MM.1S (cell line): Measurements from ENCODE around the gene ARHGAP44.

ENCODE experiments used
- DNase-seq: peaks from one replicate; pipeline ENCODE4 v3.0.0-alpha.2; 2015
- H2AFZ ChIP-seq: fragments of 300-600 bp; sonication (generic); 2 replicates; pipeline ENCODE4 v1.6.0; 2016; ENCODE audit warnings: antibody characterized with exemption, low read length
- H3F3A ChIP-seq: fragments of 300-600 bp; sonication (generic); 2 replicates; pipeline ENCODE4 v1.6.1; 2016; ENCODE audit warnings: mild to moderate bottlenecking, antibody characterized with exemption, low read length, moderate library complexity, mixed read lengths; ENCODE audit not compliant: insufficient read depth
- H3K27ac ChIP-seq: fragments of 300-600 bp; sonication (generic); 2 replicates; pipeline ENCODE4 v1.5.1; 2016; ENCODE audit warnings: mild to moderate bottlenecking, low read length
- H3K27me3 ChIP-seq: fragments of 300-600 bp; sonication (generic); replicated peaks from 2 replicates; pipeline ENCODE4 v1.6.0; 2016; ENCODE audit warnings: low read length; ENCODE audit not compliant: insufficient read depth
- H3K36me3 ChIP-seq: fragments of 300-600 bp; sonication (generic); replicated peaks from 2 replicates; pipeline ENCODE4 v1.6.1; 2016; ENCODE audit warnings: mild to moderate bottlenecking, low read length, mixed read lengths; ENCODE audit not compliant: insufficient read depth
- H3K4me1 ChIP-seq: fragments of 300-600 bp; sonication (generic); 2 replicates; pipeline ENCODE4 v1.6.1; 2016; ENCODE audit warnings: low read length, mixed read lengths
- H3K4me2 ChIP-seq: fragments of 300-600 bp; sonication (generic); 2 replicates; pipeline ENCODE4 v1.6.0; 2016; ENCODE audit warnings: low read depth, low read length
- H3K4me3 ChIP-seq: fragments of 300-600 bp; sonication (generic); 2 replicates; pipeline ENCODE4 v1.5.1; 2016; ENCODE audit warnings: low read length, mixed read lengths
- H3K79me2 ChIP-seq: fragments of 300-600 bp; sonication (generic); 2 replicates; pipeline ENCODE4 v1.6.1; 2016; ENCODE audit warnings: mixed run types, low read length, mixed read lengths
- H3K9ac ChIP-seq: fragments of 300-600 bp; sonication (generic); 2 replicates; pipeline ENCODE4 v1.6.1; 2016; ENCODE audit warnings: low read length, mixed read lengths
- H3K9me2 ChIP-seq: fragments of 300-600 bp; sonication (generic); replicated peaks from 2 replicates; pipeline ENCODE4 v1.6.1; 2016; ENCODE audit warnings: mild to moderate bottlenecking, low read length, mixed read lengths; ENCODE audit not compliant: insufficient read depth
- H3K9me3 ChIP-seq: fragments of 300-600 bp; sonication (generic); replicated peaks from 2 replicates; pipeline ENCODE4 v1.6.1; 2016; ENCODE audit warnings: mild to moderate bottlenecking, low read length, mixed read lengths; ENCODE audit not compliant: insufficient read depth
- H4K20me1 ChIP-seq: fragments of 300-600 bp; sonication (generic); 2 replicates; pipeline ENCODE4 v1.6.1; 2016; ENCODE audit warnings: mild to moderate bottlenecking, low read length, moderate library complexity, mixed read lengths; ENCODE audit not compliant: insufficient read depth
- EZH2 ChIP-seq: fragments of 300-600 bp; sonication (generic); optimal IDR thresholded peaks from 2 replicates; pipeline ENCODE3; 2017; ENCODE audit warnings: low read depth, mild to moderate bottlenecking, antibody characterized with exemption, low read length, mixed read lengths
- EZH2phosphoT487 ChIP-seq: fragments of 300-600 bp; sonication (generic); IDR thresholded peaks from 2 replicates; pipeline ENCODE4 v1.6.1; 2018; ENCODE audit warnings: antibody characterized with exemption, low read length
- TF ChIP-seq, protein P1 (sequence below): fragments of 300-600 bp; sonication (generic); IDR thresholded peaks from 2 replicates; pipeline ENCODE4 v1.5.1; 2016; ENCODE audit warnings: antibody characterized with exemption, low read length, mixed read lengths

Gene ARHGAP44

DNA sequence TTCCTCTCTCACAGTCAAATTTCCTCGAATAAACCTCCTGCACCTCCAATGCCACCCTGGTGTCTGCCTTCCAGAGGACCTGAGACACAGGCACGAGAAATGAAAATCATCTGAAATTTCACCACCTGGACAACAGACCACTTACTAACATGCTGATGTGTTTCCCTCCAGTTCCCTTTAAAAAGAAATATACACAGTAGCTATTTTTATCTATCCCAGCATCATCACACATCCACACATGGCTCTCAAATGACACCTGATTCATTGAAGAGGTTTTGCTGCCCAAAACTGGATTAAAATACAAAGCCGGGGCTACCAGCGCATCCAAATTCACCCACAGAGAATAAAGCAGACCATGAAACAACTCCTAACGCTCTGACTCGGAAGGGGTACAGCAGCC, 214.6 kb downstream of the ARHGAP44 start:
- Histone ChIP-seq H3K27me3 (no peaks in the 10 kb centered on the region), H3K4me3 (no peak overlapping the region), H3K9me3 (no peaks in the 10 kb centered on the region), H2AFZ (no peak overlapping the region), H3K36me3 (peaks cover 25% of the 10 kb centered on the region), H3K9ac (no peak overlapping the region), H4K20me1 (no peaks in the 10 kb centered on the region), H3K27ac (no peak overlapping the region), H3K4me1 (no peaks in the 10 kb centered on the region), H3K4me2 (no peak overlapping the region), H3K9me2 (no peaks in the 10 kb centered on the region), H3K79me2 (peaks cover 7% of the 10 kb centered on the region), H3F3A (0 out of 2 replicates have a peak, but pooled peaks cover 2% of the 10 kb centered on the region)
- TF ChIP-seq EZH2phosphoT487 (no peak), EZH2 (no peak)
- TF ChIP-seq, protein P1, sequence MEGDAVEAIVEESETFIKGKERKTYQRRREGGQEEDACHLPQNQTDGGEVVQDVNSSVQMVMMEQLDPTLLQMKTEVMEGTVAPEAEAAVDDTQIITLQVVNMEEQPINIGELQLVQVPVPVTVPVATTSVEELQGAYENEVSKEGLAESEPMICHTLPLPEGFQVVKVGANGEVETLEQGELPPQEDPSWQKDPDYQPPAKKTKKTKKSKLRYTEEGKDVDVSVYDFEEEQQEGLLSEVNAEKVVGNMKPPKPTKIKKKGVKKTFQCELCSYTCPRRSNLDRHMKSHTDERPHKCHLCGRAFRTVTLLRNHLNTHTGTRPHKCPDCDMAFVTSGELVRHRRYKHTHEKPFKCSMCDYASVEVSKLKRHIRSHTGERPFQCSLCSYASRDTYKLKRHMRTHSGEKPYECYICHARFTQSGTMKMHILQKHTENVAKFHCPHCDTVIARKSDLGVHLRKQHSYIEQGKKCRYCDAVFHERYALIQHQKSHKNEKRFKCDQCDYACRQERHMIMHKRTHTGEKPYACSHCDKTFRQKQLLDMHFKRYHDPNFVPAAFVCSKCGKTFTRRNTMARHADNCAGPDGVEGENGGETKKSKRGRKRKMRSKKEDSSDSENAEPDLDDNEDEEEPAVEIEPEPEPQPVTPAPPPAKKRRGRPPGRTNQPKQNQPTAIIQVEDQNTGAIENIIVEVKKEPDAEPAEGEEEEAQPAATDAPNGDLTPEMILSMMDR: no peak
- no peak for DNase-seq

DNA sequence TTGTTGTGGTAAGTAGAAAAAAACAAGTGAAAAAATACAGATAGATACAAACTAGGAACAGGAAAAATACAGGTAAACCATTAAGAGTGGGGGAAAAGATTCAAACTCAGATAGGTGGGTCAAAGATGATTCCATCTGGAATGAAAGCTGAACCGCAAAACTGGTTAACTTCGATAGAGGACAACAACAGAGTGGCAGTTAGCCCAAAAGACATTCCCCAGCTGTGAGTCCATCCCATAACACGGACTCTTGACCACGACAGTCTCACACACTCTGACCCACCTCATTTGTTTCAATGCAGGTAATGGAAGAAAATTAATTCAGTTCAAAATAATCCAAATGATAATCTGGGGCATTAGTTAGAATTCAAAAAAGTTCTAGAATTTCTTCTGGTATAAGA, 215.0 kb downstream of the ARHGAP44 start:
- no peak overlapping the region for H3K4me2 ChIP-seq
- no peak overlapping the region for H3K9ac ChIP-seq

DNA sequence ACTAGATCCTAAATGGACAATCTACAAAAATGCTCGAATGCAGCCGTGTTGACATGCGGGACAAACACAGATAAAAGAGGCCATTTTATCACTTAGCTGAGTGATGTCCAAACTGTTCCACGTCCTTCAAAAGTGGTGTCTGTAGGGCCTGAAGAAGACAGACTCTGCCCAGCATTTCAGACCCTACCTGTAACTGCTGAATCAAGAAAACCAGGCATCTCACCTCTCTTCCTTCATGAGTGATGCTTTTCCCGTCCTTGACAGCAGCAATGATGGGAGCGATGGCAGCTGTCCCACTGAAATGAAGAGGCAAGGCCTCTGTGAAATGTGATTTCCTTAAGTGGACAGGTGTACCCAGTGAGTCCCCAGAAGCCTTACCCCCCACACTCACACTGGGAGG, 216.2 kb downstream of the ARHGAP44 start:
- no peaks in the 10 kb centered on the region for H3K27me3 ChIP-seq
- H3K36me3 ChIP-seq: peaks cover 21% of the 10 kb centered on the region
- H3K4me1 ChIP-seq: no peaks in the 10 kb centered on the region
- H3K4me2 ChIP-seq: no peak overlapping the region
- peaks cover 7% of the 10 kb centered on the region for H3K79me2 ChIP-seq
- no peak overlapping the region for H3K27ac ChIP-seq
- H3F3A ChIP-seq: 0 out of 2 replicates have a peak, but pooled peaks cover 2% of the 10 kb centered on the region
- H3K9me3 ChIP-seq: no peaks in the 10 kb centered on the region
- no peak for DNase-seq
- H2AFZ ChIP-seq: no peak overlapping the region
- no peak overlapping the region for H3K9ac ChIP-seq
- H4K20me1 ChIP-seq: no peaks in the 10 kb centered on the region
- no peak overlapping the region for H3K4me3 ChIP-seq
- TF ChIP-seq EZH2phosphoT487 (no peak), EZH2 (no peak)
- TF ChIP-seq, protein P1: no peak
- no peaks in the 10 kb centered on the region for H3K9me2 ChIP-seq

More for the DNA sequence above, 215.0 kb downstream of the ARHGAP44 start:
- TF ChIP-seq EZH2 (no peak), EZH2phosphoT487 (no peak)
- TF ChIP-seq, protein P1: no peak
- H3K9me3 ChIP-seq: no peaks in the 10 kb centered on the region
- H4K20me1 ChIP-seq: no peaks in the 10 kb centered on the region
- H3K4me1 ChIP-seq: no peaks in the 10 kb centered on the region
- no peak overlapping the region for H3K4me3 ChIP-seq
- H3K9me2 ChIP-seq: no peaks in the 10 kb centered on the region
- no peak for DNase-seq
- H3K27ac ChIP-seq: no peak overlapping the region
- no peaks in the 10 kb centered on the region for H3K27me3 ChIP-seq
- H3F3A ChIP-seq: 0 out of 2 replicates have a peak, but pooled peaks cover 2% of the 10 kb centered on the region
- H3K36me3 ChIP-seq: peaks cover 22% of the 10 kb centered on the region
- H3K79me2 ChIP-seq: peaks cover 7% of the 10 kb centered on the region
- H2AFZ ChIP-seq: no peak overlapping the region
